Activated CD4-positive, alpha-beta T cell treated with anti-CD3 and anti-CD28 coated beads, Interleukin-2, amount 50 U/mL, for 4 hours (primary cell): ENCODE data around the gene PSMB7.
"Not testable (repeated sequence)": the region's sequence is repeated elsewhere in the genome, so short reads cannot be mapped to it uniquely, and the experiment has no call there.

Experiments
- DNase-seq, 2 experiments: peaks; one replicate each; pipeline ENCODE4 v3.0.0-alpha.2; 2020

Gene PSMB7

DNA sequence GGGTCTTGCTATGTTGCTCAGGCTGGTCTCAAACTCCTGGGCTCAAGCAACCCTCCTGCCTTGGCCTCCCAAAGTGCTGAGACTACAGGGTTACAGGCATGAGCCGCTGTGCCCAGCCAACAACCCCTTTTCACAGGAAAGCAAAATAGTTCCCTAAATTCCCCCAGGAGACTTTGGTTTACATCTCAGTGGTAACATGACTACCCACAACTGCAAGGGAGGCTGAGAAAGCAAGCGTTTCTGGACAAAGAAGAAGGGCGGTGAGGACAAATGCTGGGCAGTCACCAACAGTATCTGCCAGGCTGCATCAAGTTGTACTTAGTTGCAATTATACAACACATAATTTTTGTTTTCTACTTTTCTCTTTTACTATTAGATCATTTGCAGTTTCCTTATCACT, 27.6 kb upstream of the PSMB7 start:
- DNase-seq = no peak

DNA sequence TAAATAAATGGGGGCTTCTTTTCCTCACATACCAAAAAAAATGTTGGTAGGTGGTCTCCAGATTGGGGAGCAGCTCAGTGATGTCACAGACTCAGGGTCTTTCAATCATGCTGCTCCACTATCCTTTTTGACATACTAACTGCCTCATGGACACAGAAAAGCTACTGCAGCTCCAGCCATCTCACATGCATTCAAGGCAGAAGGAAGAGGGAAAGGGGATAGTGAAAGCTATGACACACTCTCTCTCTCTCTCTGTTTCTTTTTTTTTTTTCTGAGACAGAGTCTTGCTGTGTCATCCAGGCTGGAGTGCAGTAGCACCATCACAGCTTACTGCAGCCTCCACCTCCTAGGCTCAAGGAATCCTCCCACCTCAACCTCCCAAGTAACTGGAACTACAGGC, 27.1 kb upstream of the PSMB7 start:
- no peak for DNase-seq

DNA sequence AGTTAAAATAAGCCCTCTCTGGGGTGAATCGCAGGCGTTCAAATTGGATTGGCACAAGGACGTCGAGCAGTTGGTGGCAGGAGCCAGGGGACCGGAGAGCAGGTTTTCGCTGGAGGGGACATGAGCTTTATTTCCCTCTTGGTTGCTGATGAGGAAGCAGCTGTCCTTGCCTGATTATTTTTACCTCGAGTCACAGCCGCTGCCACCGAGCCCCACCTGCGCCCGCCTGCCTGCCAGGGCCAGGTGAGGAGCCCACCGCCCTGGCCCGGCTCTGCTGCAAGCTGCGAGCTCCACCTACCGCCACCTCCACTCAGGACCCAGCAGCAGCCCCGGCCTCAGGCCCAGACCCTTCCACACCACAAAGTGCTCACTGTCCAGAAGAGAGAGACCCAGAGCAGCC, 26.0 kb upstream of the PSMB7 start:
- DNase-seq = no peak

DNA sequence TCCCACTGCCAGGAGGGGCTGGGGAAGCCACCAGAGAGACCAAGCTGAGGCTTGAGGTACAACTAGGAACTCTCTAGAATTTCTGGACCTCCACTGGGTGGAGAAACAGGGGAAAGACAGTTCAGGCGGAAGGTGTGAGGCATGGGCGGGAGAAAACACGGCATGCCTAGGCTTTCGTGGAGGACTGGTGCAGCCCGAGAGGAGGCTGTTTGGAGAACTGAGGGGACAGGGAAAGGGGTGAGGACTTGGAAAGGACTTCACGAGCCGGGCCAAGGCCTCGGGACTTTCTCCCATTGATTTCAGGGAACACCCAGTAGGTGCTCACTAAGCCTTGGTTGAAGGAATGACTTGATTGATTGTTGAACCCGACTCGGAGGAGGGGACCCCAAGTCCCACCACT, 25.5 kb upstream of the PSMB7 start:
- no peak for DNase-seq

DNA sequence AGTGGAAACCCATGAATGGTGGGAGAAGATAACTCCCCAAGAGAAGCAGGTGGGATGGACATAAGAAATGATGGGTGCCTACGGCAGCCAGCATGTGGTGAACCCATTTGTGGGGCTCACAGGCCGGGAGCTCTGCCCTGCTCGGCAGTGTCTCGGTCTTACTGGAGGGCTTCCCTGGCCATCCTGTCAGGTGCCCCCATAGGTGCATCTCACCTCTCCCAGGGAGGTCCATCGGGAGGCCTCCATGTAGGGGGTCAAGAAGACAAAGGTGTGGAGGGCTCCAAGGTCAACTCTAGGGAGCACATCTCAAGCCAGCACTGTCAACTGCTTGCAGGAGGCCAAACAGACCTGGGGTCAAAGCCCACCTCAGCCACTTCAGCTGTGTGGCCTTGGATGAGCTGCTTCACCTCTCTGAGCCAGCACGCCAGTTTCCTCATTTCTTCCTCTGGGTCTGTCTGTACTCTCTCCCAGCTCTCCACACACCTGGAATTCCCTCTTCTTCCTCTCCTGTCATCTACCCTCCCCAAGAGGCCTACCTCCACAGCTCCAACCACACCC, 24.5 kb upstream of the PSMB7 start:
- no peak for DNase-seq

DNA sequence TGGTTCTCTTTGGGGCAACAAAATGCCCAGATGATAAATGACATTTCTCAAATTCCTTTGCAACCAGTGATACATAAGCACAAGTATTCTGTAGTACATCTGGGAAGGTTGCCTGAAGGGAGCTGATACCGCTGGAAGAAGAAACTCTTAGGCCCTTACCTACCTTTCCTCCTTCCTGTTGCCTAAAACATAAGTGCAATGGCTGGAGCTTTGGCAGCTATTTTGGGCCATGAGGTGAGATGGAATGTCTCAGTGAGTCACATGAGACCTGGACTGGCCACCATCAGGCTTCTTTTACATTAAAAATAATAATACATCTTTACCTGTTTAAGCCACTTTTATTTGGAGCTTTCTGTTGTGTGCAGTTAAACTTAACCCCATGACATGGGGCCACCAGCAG, 23.8 kb upstream of the PSMB7 start:
- DNase-seq = no peak

DNA sequence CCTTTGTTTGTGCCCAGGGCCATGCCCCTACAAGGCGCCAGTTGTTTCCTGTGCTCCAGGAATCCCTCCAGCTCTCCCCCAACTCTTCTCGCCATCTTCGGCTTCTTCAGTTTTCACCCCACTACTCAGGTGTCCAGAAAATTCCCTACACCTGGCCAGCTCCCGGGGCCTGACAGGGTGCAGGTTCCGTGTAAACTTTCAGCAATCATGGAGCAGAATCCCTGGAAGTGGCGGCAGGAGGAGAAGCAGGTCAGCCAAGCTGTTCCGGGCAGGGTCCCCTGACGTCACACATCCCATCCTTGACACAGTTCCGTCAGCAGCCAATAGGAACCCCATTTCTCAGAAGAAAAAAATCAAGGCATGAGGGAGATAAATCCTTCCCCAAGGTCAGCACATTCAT, 22.8 kb upstream of the PSMB7 start:
- no peak for DNase-seq

DNA sequence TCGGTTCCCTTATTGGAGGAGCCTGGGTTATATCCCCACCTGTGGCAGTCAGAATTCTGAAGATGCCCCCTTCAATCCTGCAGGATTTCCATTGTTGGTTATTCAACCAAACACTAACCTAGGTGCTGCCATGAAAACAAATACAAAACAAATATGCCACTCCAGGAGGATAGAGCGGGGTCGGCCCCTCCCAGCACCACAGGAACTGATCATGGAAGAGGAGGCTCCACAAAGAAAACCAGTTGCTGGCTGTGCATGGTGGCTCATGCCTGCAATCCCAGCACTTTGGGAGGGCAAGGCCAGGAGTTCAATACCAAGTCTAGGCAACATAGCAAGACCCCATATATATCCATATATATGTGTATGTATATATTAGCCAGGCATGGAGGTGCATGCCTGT, 21.8 kb upstream of the PSMB7 start:
- DNase-seq = no peak

DNA sequence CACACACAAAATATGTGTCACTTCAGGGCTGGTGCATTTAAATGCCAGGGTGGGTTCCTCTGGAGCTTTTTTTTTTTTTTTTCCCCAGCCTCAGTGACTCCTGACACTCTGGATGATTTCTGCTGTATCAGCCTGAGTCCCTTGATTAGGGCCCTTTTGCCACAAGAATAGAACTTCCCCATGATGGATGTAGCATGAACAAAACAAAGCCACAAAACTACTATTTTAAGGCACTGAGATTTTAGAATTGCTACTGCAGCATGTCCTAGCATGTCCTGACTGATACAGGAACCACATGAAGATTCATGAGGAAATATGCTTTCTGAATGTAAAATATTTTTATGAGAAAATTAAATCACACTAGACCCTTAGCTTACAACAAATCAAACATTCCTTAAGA, 21.1 kb upstream of the PSMB7 start:
- no peak for DNase-seq

DNA sequence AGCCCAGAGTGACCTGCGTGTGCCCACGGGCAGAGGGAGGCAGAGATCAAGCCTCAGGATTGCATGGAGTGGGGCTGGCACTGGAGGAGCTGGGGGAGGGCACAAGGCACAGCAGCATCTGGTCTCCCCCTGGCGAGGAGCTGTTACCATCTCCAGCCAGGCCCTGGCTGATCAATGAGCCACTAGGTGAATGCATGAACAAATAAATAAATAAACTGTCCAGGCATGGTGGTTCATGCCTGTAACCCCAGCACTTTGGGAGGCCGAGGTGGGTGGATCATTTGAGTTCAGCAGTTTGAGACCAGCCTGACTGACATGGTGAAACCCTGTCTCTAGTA, 14.3 kb upstream of the PSMB7 start:
- no peak for DNase-seq

DNA sequence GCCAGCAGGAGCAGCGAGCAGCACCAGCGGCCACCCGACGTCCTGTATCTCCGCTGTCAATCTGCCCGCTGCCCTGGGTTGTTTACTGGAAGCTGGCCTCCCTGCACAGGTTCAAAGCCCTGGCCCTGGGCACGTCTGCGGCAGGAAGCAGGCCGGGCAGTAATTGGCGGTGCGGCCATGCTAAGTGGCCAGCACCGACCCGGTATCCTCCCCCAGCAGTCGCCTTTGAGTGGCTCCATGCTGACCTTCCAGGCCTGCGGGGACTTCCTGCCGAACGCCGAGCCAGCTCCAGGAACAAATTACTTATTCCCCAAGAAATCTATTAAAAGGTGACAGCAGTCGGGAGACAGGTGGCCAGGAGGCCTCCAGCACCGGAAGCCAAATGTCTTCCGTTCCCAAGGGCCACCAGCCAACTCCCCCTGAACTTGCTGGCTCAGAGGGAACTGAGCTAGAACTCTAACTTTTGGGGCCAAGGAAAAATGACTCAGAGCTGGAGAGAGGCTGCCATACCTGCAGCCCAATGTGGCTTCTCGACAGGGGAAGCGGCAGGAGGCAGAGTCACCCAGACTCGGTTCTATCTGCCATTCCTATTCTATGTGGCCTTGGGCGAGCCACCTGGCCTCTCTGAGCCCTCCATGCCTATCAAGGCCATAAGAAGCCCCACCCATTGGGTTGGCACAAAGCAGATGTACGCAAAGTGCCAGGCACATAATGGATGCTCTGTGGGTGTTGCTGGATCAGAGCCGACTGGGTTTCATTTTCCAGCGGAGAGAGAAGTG, 13.7 kb upstream of the PSMB7 start:
- no peak for DNase-seq

DNA sequence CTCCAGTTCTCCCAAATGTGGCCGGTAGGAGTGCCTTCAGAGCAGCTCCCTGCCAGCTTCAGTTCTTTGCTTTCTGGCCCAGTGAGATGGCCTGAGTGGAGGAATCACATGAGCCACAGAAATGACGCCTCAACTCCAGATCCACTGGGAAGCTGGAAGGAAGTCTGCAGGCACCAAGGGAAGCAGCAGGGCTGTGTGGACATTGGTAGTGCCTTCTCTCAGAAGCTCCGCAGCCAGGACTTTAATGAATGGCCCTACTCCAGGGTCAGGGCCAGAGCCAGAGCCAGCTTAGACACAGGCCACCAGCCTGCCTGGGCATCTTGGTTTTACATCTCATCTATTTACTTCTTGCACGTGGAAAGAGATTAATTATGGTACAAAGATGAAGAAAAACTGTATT, 12.0 kb upstream of the PSMB7 start:
- DNase-seq = no peak

DNA sequence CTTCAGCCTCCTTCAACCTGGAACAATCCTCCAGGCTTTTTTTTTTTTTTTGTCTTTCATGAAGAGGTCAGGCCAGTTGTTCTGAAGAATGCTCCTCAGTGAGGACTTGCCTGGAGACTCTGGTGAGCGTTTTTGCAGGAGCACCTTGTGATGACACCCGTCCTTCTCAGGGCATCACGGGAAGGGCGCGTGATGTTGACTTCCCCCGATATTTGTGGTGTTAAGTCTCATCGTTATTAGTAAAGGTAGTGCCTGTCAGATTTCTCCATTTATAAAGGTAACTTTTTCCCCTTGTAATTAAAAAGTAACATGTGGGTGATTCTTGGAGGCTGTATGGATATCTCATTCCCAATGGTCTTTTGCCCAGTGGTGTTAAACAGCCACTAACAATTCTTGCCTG, 11.1 kb upstream of the PSMB7 start:
- DNase-seq = no peak

DNA sequence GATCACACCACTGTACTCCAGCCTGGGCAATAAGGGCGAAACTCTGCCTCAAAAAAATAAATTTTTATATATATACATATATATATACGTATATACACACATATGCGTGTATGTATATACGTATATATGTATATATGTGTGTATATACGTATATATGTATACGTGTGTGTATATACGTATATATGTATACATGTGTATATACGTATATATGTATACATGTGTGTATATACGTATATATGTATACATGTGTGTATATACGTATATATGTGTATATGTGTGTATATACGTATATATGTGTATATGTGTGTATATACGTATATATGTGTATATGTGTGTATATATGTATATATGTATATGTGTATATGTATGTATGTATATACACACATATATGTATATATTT, 10.5 kb upstream of the PSMB7 start:
- DNase-seq = not testable (repeated sequence)

DNA sequence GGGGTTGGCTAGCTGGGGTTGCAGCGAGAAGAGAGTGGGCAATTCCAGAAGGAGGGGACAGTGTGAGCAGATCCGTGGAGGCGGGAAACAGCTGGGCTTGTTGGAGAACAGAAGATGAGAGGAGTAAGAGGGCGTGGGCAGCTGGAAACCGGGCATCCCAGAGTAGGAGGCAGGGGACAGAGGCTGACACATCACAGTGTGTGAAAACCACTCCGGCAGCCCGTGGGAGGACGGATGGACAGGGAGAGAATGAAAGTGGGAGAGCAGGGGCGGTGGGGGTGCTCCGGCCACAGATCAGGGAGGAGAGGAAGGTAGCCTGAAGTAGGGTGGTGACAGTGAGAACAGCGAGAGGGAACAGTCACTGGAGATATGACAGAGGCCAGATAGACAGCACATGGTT, 8.3 kb upstream of the PSMB7 start:
- no peak for DNase-seq

DNA sequence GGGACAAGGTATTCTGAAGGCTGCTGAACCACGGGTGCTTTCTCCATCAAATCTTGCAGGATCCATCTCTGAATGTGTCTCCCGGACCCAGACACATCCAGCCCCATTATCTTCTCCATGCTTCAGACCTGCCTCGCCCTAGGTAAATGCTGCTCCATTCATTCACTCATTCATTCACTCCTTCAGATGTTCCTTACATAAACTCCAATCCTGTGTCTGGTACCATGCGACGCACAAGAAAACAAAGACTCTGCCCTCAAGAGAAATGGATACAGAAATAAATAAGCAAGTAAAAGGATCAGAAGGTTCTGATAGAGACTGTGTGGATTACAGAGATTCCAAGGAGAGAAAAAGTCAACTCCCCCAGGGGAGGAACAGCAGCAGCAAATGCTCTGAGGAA, 7.9 kb upstream of the PSMB7 start:
- no peak for DNase-seq

DNA sequence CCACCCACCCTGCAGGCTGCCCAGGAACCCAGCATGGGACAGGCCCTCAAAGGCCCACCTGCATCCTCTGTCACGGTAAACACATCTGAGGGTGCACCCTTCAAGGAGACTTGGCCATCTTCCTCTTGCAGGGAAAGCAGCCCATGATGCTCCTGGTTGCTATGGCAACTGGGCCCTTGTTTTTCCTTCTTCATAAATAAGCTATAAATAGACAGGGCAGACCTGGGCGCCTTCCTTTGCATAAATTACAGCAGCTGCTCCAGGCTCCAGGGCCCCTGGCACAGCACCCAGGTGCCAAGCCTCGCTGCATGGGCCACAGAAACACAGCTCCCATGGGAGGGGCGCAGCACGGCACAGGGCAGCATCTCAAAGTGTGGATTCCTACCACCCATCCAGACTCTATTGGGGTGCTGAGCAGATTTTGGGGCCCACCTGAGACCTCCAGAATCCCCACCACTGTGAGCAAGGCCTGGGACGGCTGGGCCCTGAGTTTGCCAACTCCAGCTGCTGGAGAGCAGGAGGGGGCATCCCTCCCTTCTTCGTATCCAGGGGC, 5.8 kb upstream of the PSMB7 start:
- no peak for DNase-seq

DNA sequence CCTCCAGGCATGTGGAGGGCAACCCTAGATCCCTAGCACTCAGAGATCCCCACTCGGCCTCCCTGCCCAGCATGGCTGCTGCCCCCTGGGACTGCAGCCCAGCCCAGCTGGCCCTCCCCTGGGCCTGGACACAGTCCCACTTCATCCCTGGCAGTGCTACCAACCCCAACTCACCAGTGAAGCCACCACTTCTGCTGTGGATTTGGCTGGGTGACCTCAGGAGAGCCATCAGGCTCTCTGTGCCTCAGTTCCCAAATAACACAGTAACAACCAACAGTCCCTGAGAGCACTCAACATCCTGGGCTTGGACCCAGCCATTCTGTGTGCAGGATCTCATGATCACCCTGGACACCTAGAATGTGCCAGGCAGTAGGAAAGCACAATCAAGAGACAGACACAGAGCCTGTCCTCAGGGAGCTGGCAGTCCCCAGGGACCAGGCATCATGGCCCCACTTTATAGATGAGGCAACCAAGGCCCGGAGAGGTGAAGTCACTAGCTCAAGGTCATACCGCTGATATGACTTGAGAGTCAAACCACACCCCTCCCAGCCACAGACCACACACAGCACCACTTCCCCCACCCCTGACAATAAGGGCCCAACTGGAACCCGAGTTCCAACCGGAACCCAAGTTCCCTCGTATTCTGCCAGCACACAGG, 4.7 kb upstream of the PSMB7 start:
- DNase-seq = no peak

DNA sequence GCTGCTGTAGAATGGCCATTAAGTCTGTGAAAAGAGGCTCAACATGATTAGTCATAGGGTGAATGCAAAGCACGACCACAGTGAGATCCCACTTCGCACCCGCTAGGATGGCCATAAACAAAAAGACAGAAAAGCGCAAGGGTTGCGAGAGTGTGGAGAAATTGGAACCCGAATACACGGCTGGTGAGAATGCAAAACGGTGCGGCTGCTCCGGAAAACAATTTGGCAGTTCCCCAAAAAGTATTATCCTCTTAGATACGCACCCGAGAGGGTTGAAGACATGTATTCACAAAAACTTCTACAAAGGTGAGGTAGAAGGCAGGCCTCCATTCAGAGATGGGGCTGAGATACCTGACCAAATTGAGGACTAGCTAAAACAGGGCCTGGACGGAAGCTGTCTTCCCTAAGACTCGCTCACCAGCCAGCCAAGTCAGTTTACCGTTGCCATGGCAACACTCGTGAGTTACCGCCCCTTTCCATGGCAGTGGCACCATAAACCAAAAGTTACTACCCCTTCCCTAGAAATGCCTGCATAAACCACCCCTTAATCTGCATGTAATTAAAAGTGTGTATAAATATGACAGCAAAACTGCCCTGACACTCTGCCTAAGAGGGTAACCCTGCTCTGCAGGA, 726 bp upstream of the PSMB7 start:
- no peak for DNase-seq

DNA sequence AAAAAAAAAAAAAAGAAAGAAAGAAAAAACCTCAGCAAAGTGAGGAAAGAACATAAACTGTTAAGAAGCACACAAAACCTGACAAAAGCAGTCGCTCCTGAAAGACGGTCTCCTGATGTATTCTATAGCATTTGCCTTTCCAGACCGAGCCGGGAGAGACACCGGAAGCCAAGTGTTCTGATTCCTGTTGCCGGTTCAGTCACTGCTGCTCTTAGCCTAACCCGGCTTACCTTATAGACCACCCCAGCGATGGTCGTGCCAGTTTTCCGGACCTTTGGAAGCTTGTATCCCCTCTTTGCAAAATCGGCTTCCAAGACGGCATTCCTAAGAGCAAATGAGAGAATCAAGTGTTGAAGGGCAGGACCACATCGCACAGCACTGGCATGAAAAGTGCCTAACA, 630 bp downstream of the PSMB7 start:
- no peak for DNase-seq

DNA sequence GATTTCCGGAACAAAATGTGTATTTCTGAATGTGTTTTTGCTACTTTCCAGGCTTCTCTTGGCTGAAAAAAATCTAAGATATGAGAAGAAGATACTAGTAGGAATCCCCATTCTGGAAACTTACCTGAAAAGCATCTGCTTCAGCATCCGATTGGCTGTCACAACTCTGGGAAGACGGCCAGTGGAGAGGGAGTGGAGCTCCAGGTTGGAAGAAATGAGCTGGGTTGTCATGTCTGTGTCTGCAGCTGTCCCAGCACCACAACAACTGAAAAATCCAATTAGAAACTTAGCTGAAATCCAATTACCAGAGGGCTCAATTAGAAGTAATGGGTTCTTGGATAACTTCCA, 3.0 kb downstream of the PSMB7 start:
- no peak for DNase-seq

DNA sequence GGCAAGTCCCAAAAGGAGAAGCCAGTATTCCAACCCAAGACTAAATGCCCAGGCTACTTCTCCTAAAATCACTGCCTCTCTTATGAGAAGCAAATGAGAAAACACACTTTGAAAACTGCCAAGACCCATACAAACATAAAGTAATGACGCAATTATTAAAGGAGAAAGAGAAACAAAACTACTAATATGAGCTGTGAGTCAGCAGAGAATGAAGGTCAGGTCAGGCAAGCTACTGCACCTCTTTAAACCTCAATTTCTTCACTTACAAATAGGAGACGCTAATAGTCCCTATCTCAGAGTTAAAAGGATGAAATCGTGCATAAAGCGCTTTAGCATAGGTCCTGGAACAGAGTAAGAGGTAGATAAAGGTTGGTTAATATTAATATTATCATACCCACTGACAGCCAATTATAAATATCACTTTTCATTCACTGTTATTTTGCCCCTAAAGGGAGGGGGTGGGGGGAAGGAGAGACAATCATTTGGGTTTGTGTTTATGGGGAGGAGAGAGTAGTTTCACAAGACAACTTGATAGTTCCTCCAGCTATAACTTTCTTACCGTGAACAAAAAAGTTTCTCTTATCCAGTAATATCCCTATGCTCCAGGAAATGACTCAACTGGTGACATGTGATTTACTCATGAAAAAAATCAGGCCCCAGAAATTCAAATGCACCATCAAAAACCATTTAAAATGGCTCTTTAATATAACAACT, 3.6 kb downstream of the PSMB7 start:
- no peak for DNase-seq

DNA sequence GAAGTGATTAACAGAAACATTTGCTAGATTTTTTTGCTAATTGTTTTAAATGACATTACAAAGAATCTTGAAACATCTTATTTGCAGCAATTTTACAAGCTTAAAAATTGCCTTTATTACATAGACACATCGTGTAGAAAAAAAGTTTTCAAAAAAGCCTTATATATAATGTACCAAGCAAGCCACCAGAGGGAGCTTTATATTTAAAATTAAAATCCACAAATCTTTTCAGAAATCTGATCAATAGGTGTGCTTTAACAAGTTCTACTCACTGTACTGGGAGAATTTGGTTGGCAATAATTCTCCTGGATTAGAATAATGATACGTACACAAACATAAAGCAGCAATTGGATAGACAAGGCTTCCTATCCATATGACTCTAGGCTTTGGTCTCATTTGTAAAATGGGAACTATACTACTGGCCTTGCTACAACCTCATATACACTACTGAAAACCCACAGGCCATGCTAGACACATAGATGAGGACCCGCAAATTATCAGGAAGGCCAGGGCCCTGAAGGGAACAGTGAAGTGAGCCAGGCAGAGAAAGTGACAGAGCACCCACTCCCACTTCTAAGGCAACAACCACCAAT, 4.8 kb downstream of the PSMB7 start:
- no peak for DNase-seq
